ENCODE results near the gene GIMAP7.

DNA sequence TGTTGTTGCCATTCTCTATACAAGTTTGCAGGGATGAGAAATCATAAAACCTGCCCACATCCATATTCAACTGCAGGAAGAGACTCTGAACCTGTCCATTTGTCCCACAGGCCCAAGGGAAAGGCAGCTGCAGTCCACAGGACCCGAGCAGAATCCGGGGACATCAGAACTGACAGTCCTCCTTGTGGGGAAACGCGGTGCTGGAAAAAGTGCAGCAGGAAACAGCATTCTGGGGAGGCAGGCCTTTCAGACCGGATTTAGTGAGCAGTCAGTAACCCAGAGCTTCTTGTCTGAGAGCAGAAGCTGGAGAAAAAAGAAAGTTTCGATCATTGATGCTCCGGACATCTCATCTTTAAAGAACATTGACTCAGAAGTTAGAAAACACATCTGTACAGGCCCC lies 40.8 kb upstream of the GIMAP7 start:
- TF ChIP-seq, protein P1, sequence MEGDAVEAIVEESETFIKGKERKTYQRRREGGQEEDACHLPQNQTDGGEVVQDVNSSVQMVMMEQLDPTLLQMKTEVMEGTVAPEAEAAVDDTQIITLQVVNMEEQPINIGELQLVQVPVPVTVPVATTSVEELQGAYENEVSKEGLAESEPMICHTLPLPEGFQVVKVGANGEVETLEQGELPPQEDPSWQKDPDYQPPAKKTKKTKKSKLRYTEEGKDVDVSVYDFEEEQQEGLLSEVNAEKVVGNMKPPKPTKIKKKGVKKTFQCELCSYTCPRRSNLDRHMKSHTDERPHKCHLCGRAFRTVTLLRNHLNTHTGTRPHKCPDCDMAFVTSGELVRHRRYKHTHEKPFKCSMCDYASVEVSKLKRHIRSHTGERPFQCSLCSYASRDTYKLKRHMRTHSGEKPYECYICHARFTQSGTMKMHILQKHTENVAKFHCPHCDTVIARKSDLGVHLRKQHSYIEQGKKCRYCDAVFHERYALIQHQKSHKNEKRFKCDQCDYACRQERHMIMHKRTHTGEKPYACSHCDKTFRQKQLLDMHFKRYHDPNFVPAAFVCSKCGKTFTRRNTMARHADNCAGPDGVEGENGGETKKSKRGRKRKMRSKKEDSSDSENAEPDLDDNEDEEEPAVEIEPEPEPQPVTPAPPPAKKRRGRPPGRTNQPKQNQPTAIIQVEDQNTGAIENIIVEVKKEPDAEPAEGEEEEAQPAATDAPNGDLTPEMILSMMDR (conservative IDR thresholded peaks at IDR 0.05; ENCODE audit: low read depth, low read length): no peak
- TF ChIP-seq EZH2 (IDR thresholded peaks at IDR 0.05; ENCODE audit: borderline replicate concordance, low read depth, low read length, poor library complexity, severe bottlenecking): no peak
